GM19455 (cell line): Measurements from ENCODE around the gene HERC4.
A peak's percentile ranks its signal among the peaks of the same experiment; 100 is the strongest.

Experiments
- ATAC-seq: cut with Tn5 transposase; IDR thresholded peaks from one replicate; pipeline ENCODE4 v1.9.1; 2021; ENCODE audit not compliant: unreplicated experiment

Gene HERC4

GRCh38 chr10:68074775-68075549 lies at the start of gene HERC4:
TSS of gene HERC4 (minus strand) at chr10:68075283. CDS start at chr10:68073108, 2,175 bp downstream.
- peak; percentile 81 for ATAC-seq

GRCh38 chr10:68124718-68125117 lies 49.6 kb upstream of the HERC4 start:
- no peak for ATAC-seq

- ATAC-seq, result no peak
These were observed 46.8 kb upstream of the HERC4 start for GRCh38 chr10:68121852-68122251.

- ATAC-seq, result no peak
These were observed 46.1 kb upstream of the HERC4 start for GRCh38 chr10:68121020-68121743.

GRCh38 chr10:68118657-68119056 lies 43.6 kb upstream of the HERC4 start:
- no peak for ATAC-seq

GRCh38 chr10:68112837-68113236 lies 37.8 kb upstream of the HERC4 start:
- ATAC-seq, result no peak

GRCh38 chr10:68111584-68111983 lies 36.5 kb upstream of the HERC4 start:
- no peak for ATAC-seq

GRCh38 chr10:68110027-68110426 lies 34.9 kb upstream of the HERC4 start:
- ATAC-seq, result no peak

- no peak for ATAC-seq
These were observed 34.2 kb upstream of the HERC4 start, which contains the start of gene MYPN for GRCh38 chr10:68109331-68109730. TSS of gene MYPN (plus strand) at chr10:68109488. CDS start at chr10:68121439, 11,951 bp downstream.

GRCh38 chr10:68108653-68109052 lies 33.6 kb upstream of the HERC4 start:
- no peak for ATAC-seq

- ATAC-seq, result no peak
These were observed 33.0 kb upstream of the HERC4 start for GRCh38 chr10:68108051-68108450.

- ATAC-seq, result no peak
These were observed 32.6 kb upstream of the HERC4 start for GRCh38 chr10:68107651-68108050.

- no peak for ATAC-seq
These were observed 31.6 kb upstream of the HERC4 start for GRCh38 chr10:68106656-68107055.

- ATAC-seq, result no peak
These were observed 30.7 kb upstream of the HERC4 start for GRCh38 chr10:68105820-68106219.

- no peak for ATAC-seq
These were observed 28.8 kb upstream of the HERC4 start for GRCh38 chr10:68103901-68104300.

GRCh38 chr10:68103261-68103878 lies 28.3 kb upstream of the HERC4 start:
- ATAC-seq, result no peak

GRCh38 chr10:68101066-68101465 lies 26.0 kb upstream of the HERC4 start:
- no peak for ATAC-seq

- no peak for ATAC-seq
These were observed 24.7 kb upstream of the HERC4 start for GRCh38 chr10:68099736-68100135.

- ATAC-seq, result no peak
These were observed 21.9 kb upstream of the HERC4 start for GRCh38 chr10:68096913-68097516.

- ATAC-seq, result no peak
These were observed 20.1 kb upstream of the HERC4 start for GRCh38 chr10:68095153-68095552.

GRCh38 chr10:68092512-68092911 lies 17.4 kb upstream of the HERC4 start:
- no peak for ATAC-seq
